A549 (cell line): Measurements from ENCODE around the gene IRF2BPL. TPM values are rescaled to one million over a fixed set of nuclear protein-coding genes. Genes with fewer than 3 reads are reported as not detected.

Source experiments
- ATAC-seq, 2 experiments: fragments of 200-7000 bp in 1 of 2; fragments of >200 bp in 1 of 2; cut with Nextera tagmentation in 1 of 2; cut with Tn5 transposase in 1 of 2; 3 replicates each; pipeline versions ENCODE4 v1.8.0 to v1.9.1; 2018 to 2020; ENCODE audit warnings: mild to moderate bottlenecking in 1 of 2, moderate library complexity in 1 of 2
- CTCF ChIA-PET: fragments of 300-600 bp; sonication (Branson Sonifier 250); formaldehyde crosslinking; extraction: SDS; loops from one replicate; lab custom pipeline; 2021; ENCODE audit warnings: antibody characterized with exemption, inconsistent platforms; lab: Yijun Ruan, JAX
- POLR2A ChIA-PET: fragments of 350-600 bp; formaldehyde crosslinking; extraction: SDS; loops from one replicate; lab custom pipeline; 2021; ENCODE audit warnings: antibody characterized with exemption, inconsistent platforms; lab: Yijun Ruan, JAX
- DNase-seq, 2 experiments: peaks; one replicate each; pipeline versions ENCODE4 v3.0.0 to v3.0.0-alpha.2; 2011 to 2016; ENCODE audit warnings: low read depth in 1 of 2, low spot score in 1 of 2
- FAIRE-seq: peaks from 2 replicates; lab custom pipeline; 2011; peaks lifted over from hg19 to GRCh38; lab: Jason Lieb, UNC
- H3K27ac ChIP-seq, 2 experiments: fragments of >200 bp; sonication (Bioruptor Twin); formaldehyde crosslinking; 3 replicates each; pipeline ENCODE4 v1.5.1; 2016 to 2017
- H3K4me1 ChIP-seq: fragments of >200 bp; sonication (Bioruptor Twin); formaldehyde crosslinking; 3 replicates; pipeline ENCODE4 v1.6.1; 2016
- H3K4me2 ChIP-seq: fragments of >200 bp; sonication (Bioruptor Twin); formaldehyde crosslinking; 3 replicates; pipeline ENCODE4 v1.6.1; 2016
- H3K4me3 ChIP-seq: fragments of >200 bp; sonication (Bioruptor Twin); formaldehyde crosslinking; 3 replicates; pipeline ENCODE4 v1.5.1; 2016
- H3K9me3 ChIP-seq: fragments of >200 bp; sonication (Bioruptor Twin); formaldehyde crosslinking; 3 replicates; pipeline ENCODE4 v1.6.1; 2016
- ATOH8 ChIP-seq: fragments of 250-450 bp; sonication (Bioruptor Pico); IDR thresholded peaks from 2 replicates; pipeline ENCODE4 v1.5.0; 2020; ENCODE audit warnings: low read depth, mild to moderate bottlenecking, moderate library complexity
- BCL3 ChIP-seq: fragments of >200 bp; sonication (Bioruptor Twin); formaldehyde crosslinking; IDR thresholded peaks from 3 replicates; pipeline ENCODE4 v1.6.1; 2016
- BHLHE40 ChIP-seq: IDR thresholded peaks from 2 replicates; pipeline ENCODE4 v1.6.1; 2012; ENCODE audit warnings: low read depth, low read length, inconsistent platforms
- CTCF ChIP-seq: fragments of >200 bp; sonication (Bioruptor Twin); formaldehyde crosslinking; IDR thresholded peaks from 3 replicates; pipeline ENCODE4 v1.5.1; 2016
- EP300 ChIP-seq, 2 experiments: fragments of >200 bp; sonication (Bioruptor Twin); formaldehyde crosslinking; IDR thresholded peaks; 2 replicates in 1 of 2; 3 replicates in 1 of 2; pipeline ENCODE4 v1.6.1; 2016 to 2017
- ESRRA ChIP-seq: fragments of 150-350 bp; IDR thresholded peaks from 2 replicates; pipeline ENCODE4 v1.6.1; 2014; ENCODE audit warnings: mild to moderate bottlenecking, low read length, borderline replicate concordance
- FOSL2 ChIP-seq, 2 experiments: fragments of 450-650 bp in 1 of 2; fragments of >200 bp in 1 of 2; sonication (Bioruptor Twin) in 1 of 2; formaldehyde crosslinking; IDR thresholded peaks; 2 replicates each; pipeline versions ENCODE4 v1.5.0 to v1.6.1; 2016 to 2020; ENCODE audit warnings: mild to moderate bottlenecking in 1 of 2, moderate library complexity in 1 of 2
- HMGXB4 ChIP-seq: fragments of 250-450 bp; sonication (Bioruptor Pico); IDR thresholded peaks from 2 replicates; pipeline ENCODE4 v1.5.0; 2021; ENCODE audit warnings: mild to moderate bottlenecking, moderate library complexity, borderline replicate concordance
- HOXB13 ChIP-seq: fragments of 250-450 bp; sonication (Bioruptor Pico); IDR thresholded peaks from 2 replicates; pipeline ENCODE4 v1.5.0; 2020; ENCODE audit warnings: low read depth, mild to moderate bottlenecking, moderate library complexity
- HOXB5 ChIP-seq: fragments of 250-450 bp; sonication (Bioruptor Pico); IDR thresholded peaks from 2 replicates; pipeline ENCODE4 v1.5.0; 2020; ENCODE audit warnings: mild to moderate bottlenecking, moderate library complexity
- JUN ChIP-seq, 2 experiments: fragments of >200 bp; sonication (Bioruptor Twin); formaldehyde crosslinking; IDR thresholded peaks; 2 replicates in 1 of 2; 3 replicates in 1 of 2; pipeline ENCODE4 v1.6.1; 2016 to 2017
- KDM1A ChIP-seq: fragments of 200-600 bp; sonication (generic); IDR thresholded peaks from 2 replicates; pipeline ENCODE4 v1.6.1; 2016; ENCODE audit warnings: low read depth, mild to moderate bottlenecking
- MAZ ChIP-seq: fragments of 150-350 bp; IDR thresholded peaks from 2 replicates; pipeline ENCODE4 v1.6.1; 2014; ENCODE audit warnings: antibody characterized with exemption, low read depth, low read length, borderline replicate concordance
- MYC ChIP-seq: IDR thresholded peaks from 2 replicates; pipeline ENCODE4 v1.6.1; 2012; ENCODE audit warnings: mild to moderate bottlenecking, inconsistent platforms, low read length, improper control_type of control experiment, borderline replicate concordance
- RAD21 ChIP-seq, 2 experiments: fragments of >200 bp in 1 of 2; sonication (Bioruptor Twin) in 1 of 2; formaldehyde crosslinking in 1 of 2; IDR thresholded peaks in 1 of 2; conservative IDR thresholded peaks in 1 of 2; 2 replicates in 1 of 2; 3 replicates in 1 of 2; pipeline ENCODE4 v1.6.1; 2012 to 2018; ENCODE audit warnings: inconsistent platforms in 1 of 2
- RARB ChIP-seq: fragments of 250-450 bp; sonication (Bioruptor Pico); IDR thresholded peaks from 2 replicates; pipeline ENCODE4 v1.8.0; 2021; ENCODE audit warnings: mild to moderate bottlenecking, moderate library complexity
- RCOR1 ChIP-seq: fragments of 150-350 bp; IDR thresholded peaks from 2 replicates; pipeline ENCODE4 v1.6.1; 2014; ENCODE audit warnings: antibody characterized with exemption, low read length, low read depth
- SREBF2 ChIP-seq: fragments of 450-650 bp; IDR thresholded peaks from 2 replicates; pipeline ENCODE4 v1.6.1; 2014; ENCODE audit warnings: mild to moderate bottlenecking, moderate library complexity
- TP53 ChIP-seq: fragments of 250-450 bp; sonication (Bioruptor Pico); IDR thresholded peaks from 2 replicates; pipeline ENCODE4 v1.5.0; 2021; ENCODE audit warnings: mild to moderate bottlenecking, moderate library complexity
- ZNF302 ChIP-seq: fragments of 250-450 bp; sonication (Bioruptor Pico); IDR thresholded peaks from 2 replicates; pipeline ENCODE4 v1.9.0; 2021; ENCODE audit warnings: inconsistent platforms, mild to moderate bottlenecking, moderate library complexity
- WGBS: methylation state at CpG from one replicate; pipeline ENCODE4 v1.1.6; 2017; ENCODE audit errors: missing lambda C conversion rate; 5-methylcytosine and 5-hydroxymethylcytosine counted together
- polyA plus RNA-seq, 4 experiments: library from polyadenylated mRNA; depleted of rRNA in 3 of 4; stranded (reverse); fragments of >200 nt; fragmentation: RNase III in 1 of 4; extraction: RNeasy Plus Mini Kit Qiagen cat#74134 plus additional on column Dnase treatment in 1 of 4; gene quantifications; 2 replicates in 3 of 4; 3 replicates in 1 of 4; pipeline ENCODE4 v1.2.3, GENCODE V29; 2011 to 2017

The IRF2BPL gene
- polyA plus RNA-seq, 2 of the 4 experiments (the other 2 are of a cell fraction) = 18.1 to 28.3 TPM

GRCh38 chr14:76997257-76997970 is 31.1 kb downstream of the IRF2BPL start (continued):
- TF ChIP-seq ATOH8 (CRISPR knock-in tag) = no peak

- ATAC-seq (no peak), DNase-seq (no peak), FAIRE-seq (no peak)
- TF ChIP-seq ZNF302 (CRISPR knock-in tag) = no peak
- no peak for TF ChIP-seq FOSL2 (IDR thresholded peaks at IDR 0.05)
- no peak for TF ChIP-seq FOSL2 (CRISPR knock-in tag; IDR thresholded peaks at IDR 0.05)
- no peak for TF ChIP-seq HOXB5 (CRISPR knock-in tag)
- no peak for TF ChIP-seq MYC
- TF ChIP-seq RARB (CRISPR knock-in tag) = no peak
- TF ChIP-seq RCOR1 = no peak
- TF ChIP-seq HMGXB4 (CRISPR knock-in tag) = no peak
- no peak for TF ChIP-seq BHLHE40
- no peak for TF ChIP-seq RAD21 (conservative IDR thresholded peaks at IDR 0.05 in 1 of 2, IDR thresholded peaks at IDR 0.05 in 1 of 2)
- no peak for TF ChIP-seq KDM1A
- TF ChIP-seq HOXB13 (CRISPR knock-in tag) = no peak
- TF ChIP-seq TP53 (CRISPR knock-in tag) = no peak
- no peak for TF ChIP-seq CTCF
- no peak for TF ChIP-seq JUN (IDR thresholded peaks at IDR 0.05)
- no peak for TF ChIP-seq ESRRA
- no peak for TF ChIP-seq MAZ
- TF ChIP-seq BCL3 = no peak
- TF ChIP-seq SREBF2 = no peak
- no peak for TF ChIP-seq EP300 (IDR thresholded peaks at IDR 0.05)
- H3K4me1 ChIP-seq = peaks cover 11% of the 10 kb centered on the region; the same call in 1 of the 3 replicates
- no peak overlapping the region for H3K4me3 ChIP-seq
- H3K9me3 ChIP-seq = no peaks in the 10 kb centered on the region
- WGBS = 71% methylated on average over 2 of the region's 2 CpGs
- H3K27ac ChIP-seq = peak overlapping the region in 1 of 2 experiments; percentile 36; a peak in 2 of 6 replicates
- ChIA-PET POLR2A (no interaction called here), CTCF (interaction anchor here (0.8 to 2.8 kb wide), 4 partner anchors 22 to 121 kb away, joined by 3 to 9 read pairs (median 5); no protein-coding TSS in a partner anchor)
- H3K4me2 ChIP-seq = peak overlapping the region; percentile 31; the same call in 1 of the 3 replicates
Measured at GRCh38 chr14:76996563-76997146, 31.9 kb downstream of the IRF2BPL start.
